HTR-8/SVneo (cell line): Measurements from ENCODE around the gene DECR2.

Experiments used
- DNase-seq: peaks from one replicate; pipeline ENCODE4 v3.0.0; 2011; ENCODE audit warnings: low spot score, mixed read lengths; ENCODE audit not compliant: insufficient read length
- FAIRE-seq: peaks from 2 replicates; lab custom pipeline; 2011; peaks lifted over from hg19 to GRCh38; lab: Jason Lieb, UNC

Gene DECR2

DNA sequence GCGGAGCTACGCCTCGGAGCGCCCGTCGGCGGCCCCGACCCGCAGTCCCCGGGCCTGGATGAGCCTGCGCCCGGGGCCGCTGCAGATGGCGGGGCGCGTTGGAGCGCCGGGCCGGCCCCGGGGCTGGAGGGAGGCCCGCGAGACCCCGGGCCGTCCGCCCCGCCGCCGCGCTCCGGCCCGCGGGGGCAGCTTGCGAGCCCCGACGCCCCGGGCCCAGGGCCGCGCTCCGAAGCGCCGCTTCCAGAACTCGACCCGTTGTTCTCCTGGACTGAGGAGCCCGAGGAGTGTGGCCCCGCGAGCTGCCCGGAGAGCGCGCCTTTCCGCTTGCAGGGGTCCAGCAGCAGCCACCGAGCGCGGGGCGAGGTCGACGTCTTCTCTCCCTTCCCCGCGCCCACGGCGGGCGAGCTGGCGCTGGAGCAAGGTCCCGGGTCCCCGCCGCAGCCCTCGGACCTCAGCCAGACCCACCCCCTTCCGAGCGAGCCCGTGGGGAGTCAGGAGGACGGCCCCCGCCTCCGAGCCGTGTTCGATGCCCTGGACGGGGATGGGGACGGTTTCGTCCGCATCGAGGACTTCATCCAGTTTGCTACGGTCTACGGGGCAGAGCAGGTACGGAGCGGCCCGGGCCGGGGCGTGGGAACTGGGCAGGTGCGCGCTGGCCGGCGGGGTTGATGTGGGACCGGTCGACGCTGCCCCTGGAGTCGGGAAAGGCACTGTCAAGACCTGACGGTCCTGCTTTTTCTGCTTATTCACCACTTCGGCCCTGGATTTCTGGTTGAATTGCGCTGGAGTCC lies 24.6 kb downstream of the DECR2 start:
- DNase-seq (no peak), FAIRE-seq (no peak)

DNA sequence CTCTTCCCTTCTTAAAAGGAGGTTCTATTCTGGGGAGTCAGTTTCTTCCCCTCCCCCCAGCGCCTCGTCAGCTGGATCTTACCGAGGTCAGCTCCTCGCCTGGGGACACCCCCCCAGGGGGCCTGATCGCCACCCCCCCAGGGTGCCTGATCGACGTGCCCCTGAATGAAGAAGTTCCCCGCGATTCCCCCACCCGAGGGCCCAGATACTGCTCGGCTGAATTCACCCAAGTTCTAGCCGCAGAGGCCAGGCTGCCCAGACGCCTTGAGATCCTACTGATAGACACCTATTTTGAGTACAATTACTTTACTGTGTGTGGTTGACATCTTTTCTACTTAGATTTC lies 25.2 kb downstream of the DECR2 start:
- DNase-seq, result no peak
- no peak for FAIRE-seq

DNA sequence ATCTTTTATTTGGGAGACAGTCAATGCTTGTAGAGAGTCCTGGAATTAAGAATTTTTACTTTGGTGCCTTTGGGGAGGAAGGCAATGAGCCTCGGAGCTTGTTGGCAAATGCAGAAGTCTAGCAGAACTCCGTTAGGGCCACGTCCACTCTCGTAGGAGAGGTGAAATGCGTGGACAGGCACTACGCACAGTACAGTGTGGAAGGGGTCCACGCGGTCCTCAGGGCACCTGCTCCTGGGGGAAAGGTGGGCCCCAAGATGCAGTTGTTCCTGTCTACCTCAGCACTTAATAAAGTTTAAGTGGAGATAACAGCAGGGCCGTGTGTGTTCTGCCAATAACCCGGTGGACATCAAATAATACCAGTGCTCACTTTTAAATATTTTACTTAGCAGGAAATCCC lies 25.6 kb downstream of the DECR2 start:
- FAIRE-seq, result no peak
- no peak for DNase-seq

DNA sequence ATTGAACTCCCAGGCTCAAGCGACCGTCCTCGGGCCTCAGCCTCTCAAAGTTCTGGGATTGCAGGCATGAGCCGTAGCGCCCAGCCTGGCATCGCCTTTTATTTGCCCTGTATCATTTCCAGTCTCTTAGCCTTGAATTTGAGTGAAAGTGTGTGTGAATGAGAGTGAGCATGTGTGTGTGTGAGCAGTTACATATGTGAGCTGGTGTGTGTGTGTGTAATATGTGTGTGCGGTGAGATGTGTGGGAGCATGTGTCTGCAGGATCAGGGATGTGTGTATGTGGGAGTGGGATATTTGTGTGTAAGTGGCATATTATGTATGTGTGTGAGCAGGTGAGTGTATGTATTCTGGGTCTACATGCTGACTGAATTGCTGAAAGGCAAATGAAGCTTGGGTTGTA lies 29.2 kb downstream of the DECR2 start:
- DNase-seq (no peak), FAIRE-seq (no peak)

DNA sequence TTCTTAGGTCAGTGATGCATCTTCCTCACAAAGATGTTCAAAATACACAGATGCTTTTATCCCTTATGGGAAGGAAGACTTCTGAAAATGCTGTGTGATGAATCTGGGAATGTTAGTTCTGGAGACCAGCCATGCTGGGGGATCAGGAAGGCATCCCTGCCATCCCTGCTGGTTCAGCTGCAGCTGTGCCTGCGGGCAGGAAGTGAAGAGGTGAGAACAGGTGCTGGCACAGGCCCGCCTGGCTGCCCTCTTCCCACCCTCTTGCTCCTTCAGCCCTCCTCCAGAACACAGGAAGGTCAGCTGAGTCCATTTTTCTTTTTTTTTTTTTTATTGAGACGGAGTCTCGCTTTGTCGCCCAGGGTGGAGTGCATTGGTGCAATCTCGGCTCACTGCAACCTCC lies 38.9 kb downstream of the DECR2 start:
- no peak for FAIRE-seq
- no peak for DNase-seq

DNA sequence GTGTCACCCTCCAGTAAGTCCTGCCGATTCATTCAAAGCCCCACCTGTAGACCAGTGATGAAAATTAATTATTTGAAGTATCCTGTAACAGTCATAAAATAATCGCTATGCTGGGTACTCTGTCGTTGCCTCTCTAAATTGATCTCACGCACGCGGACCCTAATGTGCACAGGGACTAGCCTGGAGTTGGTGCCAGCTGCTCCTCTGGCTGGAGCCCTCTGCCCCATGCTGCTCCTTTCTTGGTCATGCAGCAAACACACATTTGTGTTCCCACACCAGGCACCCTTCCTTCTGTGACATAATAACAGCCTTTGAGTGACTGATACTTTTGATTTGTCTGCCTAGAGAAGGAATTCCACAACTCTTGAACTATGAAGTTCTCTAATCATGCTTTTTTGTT lies 39.8 kb downstream of the DECR2 start:
- FAIRE-seq (no peak), DNase-seq (no peak)

DNA sequence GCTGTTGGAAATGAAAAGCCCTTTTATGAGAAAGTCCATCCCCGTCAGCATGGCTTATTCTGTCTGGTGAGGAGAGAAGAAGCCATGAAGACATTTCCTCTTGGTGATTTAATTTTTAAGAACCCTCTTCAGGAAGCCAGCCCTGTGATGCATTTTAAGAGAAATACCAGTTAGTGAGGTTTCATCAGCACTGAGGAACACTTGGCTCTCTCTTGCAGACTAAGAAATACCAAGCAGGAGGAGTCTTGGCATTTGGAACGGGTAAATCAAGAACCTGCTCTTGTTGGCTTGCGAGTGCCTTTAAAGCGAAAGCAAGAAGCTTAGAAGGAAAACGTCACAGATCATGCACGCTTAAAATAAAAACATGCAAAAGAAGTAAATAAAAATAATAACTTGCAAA lies 41.3 kb downstream of the DECR2 start:
- FAIRE-seq, result no peak
- DNase-seq, result no peak

DNA sequence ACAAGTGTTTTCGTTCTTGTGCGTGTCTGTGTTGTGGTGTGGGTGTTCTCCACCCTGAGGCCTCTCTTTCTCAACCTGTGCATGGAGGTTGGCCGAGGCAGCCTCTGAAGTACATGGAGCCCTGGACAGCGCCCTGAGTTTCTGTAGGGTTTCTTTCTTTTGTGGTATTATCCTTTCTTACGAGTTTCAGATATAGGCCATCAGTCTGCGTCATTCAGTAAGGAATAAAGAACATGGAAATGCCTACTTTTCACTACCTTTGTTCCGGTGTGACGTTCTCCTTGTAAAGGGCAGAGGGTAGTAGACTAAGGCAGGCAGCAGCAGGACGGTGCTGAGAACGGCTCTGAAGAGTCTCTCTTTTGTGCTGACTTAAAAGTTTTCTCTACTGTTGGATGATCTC lies 42.3 kb downstream of the DECR2 start:
- no peak for FAIRE-seq
- no peak for DNase-seq

DNA sequence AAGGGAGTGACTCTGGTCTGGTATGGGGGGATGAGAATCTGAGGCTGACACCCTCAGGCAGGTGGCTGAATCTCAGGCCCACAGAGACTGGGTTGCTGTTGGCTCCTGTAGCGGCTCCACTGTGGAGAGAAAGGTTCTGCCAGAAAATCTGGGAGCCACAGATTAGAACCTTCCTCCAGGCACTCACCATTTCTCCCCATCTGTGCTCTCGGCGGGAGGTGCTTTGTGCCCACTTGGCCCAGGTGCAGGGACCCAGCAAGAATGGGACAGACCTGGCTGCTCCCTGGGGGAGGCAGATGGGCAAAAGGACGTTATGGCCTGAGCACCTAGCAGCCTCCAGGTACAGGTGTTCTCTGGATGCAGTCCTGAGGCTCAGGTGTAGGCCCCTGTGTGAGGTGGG lies 43.9 kb downstream of the DECR2 start:
- FAIRE-seq, result no peak

DNA sequence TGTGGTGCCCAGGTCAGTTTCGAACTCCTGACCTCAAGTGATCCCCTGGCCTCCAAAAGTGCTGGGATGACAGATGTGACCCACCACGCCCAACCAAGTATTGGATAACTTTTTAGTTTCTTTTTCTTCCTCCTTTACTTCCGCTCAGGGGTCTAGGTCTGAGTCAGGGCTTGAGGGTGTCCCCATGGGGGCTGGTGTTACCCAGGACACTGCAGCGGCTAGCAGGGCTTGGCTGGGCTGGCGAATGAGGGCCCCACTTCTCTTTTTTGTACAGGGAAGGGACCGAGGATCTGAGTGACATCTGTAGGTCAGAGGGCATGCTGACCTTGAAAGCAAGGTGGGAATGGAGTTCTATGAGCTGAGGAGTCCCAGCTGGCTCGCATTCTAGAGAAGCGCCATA lies 48.7 kb downstream of the DECR2 start:
- FAIRE-seq, result no peak

More for the DNA sequence above, 43.9 kb downstream of the DECR2 start:
- no peak for DNase-seq

DNA sequence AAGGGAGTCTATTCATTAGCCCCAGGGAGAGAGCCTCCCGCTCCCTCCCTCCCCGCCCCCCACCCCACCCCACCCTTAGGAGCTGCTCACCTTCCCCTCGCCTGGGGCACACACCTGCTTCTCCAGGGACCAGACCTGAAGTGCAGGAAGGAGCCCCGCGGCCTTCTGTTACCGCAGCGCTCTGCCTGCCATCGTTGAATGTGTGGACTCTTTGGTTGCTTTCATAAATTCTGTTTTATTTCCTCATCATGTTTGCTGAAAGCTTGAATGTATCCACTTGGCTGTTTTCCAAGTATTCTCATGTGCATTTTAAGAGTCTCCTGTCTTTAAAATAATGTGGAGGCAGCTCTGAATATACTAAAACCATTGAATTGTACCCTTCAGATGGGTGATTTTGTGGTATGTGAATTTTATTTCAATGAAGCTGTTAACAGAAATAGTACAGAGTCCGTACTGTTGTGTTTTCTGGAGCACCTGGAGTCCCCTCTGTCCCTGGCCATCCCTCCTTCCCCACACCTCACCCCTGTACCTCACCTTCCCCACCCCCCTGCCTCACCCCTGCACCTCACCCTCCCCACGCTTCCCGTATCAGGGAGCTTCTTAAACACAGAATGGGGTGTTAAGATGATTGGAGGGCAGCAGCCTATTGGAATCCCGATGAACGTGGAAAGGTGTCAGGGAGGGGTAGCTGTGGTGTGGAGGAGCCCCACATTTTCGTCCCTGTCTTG lies 49.3 kb downstream of the DECR2 start:
- DNase-seq (no peak), FAIRE-seq (no peak)

More for the DNA sequence above, 48.7 kb downstream of the DECR2 start:
- no peak for DNase-seq

DNA sequence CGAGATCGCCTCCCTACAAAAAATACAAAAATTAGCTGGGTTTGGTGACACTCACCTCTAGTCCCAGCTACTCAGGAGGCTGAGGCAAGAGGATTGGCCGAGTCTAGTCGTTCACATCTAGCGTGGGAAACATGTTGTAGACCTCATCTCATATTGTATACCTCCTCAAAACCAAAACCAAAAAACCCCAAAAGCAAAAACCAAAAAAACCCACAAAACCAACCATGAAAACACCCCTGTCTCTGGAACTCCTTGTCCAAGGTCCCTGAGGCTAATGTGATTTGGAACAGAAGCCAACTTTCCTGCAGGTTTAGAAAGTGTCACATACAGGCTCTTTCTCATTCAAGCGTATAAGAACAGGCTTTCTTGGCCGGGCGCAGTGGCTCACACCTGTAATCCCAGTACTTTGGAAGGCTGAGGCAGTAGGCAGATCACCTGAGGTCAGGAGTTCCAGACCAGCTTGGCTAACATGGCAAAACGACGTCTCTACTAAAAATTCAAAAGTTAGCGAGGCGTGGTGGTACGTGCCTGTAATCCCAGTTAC lies 52.8 kb downstream of the DECR2 start:
- FAIRE-seq, result no peak
- no peak for DNase-seq

DNA sequence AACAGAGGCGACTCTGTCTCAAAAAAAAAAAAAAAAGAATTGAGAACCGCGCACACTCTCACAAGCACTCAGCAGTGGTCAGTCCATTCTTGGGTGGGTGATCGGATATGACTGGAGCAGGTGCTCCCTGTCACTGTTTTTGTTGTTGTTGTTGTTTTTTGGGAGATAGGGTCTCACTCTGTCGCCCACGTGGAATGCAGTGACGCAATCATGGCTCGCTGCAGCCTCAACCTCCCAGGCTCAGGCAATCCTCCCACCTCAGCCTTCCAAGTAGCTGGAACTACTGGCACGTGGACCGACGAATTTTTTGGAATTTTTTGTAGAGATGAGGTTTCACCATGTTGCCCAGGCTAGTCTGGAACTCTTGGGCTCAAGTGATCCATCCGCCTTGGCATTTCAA lies 53.8 kb downstream of the DECR2 start:
- FAIRE-seq, result no peak

DNA sequence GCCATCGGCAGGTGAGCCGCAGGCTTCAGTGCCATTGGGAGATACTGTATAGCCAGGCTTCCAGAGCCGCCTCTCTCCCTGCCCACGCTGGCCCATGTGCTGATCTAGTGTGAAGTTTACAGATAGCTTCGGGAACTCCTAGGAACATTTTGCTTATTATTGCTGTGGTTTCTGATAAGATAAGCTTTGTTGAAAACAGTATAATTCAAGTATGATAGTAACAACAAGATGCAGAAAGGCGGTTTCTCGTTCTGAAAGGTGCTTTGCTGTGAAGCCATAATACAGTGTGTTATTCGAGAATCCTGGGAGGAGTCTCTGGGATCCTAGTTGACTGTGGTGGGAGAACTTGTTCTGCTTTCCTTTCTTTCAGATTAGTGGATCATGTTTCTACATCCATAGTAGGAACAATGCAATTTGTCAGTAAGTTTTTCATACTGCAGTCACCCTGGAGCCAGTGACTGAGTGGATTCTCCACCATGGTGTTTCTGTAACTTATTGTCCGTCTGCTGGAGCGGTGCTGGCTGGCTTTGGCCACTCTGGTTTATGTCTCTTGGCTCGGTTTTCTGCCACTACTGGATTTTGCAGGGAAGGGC lies 55.3 kb downstream of the DECR2 start:
- FAIRE-seq, result no peak
- no peak for DNase-seq

More for the DNA sequence above, 53.8 kb downstream of the DECR2 start:
- no peak for DNase-seq

DNA sequence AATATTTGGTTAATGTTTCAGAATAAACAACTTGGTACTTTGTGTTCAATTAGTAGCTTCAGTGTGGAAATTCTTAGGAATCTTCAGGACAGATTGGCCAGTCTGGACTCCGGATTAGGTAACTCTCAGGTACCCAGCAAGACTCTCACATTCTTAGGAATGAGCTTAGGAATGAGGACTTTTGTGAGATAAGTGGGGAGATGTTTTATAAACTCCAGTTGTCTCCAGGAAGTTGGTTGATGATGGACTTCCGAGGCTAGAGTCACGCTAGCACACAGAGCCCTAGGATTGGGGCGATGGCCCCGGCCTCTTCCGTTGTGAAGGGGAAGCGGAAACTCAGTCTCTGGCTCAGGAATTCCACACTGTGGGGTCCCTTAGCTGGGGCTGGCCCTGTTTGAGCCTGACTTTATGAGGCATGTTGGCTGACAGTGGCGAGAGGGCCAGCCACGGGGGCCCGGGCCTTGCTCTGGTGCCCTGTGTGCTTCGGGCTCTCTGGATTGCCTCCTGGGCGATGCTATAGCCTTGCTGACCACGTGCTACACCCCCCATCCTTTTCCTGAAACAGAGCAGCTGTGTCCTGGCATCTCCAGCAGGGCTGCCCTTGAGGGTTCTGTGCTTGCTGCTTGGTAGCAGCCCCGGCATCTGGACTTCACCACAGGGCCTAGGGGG lies 56.2 kb downstream of the DECR2 start:
- FAIRE-seq (no peak), DNase-seq (peak; percentile 45)

DNA sequence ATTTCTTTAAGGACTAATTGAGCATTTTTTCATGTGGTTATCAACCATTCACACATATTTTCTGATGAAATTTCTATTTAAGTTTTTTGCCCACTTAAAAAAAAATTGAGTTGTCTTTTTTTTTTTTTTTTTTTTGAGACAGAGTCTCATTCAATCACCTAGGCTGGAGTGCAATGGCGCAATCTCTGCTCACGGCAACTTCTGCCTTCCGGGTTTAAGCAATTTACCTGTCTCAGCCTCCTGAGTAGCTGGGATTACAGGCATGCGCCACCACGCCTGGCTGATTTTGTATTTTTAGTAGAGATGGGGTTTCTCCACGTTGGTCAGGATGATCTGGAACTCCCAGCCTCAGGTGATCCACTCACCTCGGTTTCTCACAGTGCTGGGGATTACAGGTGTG lies 58.1 kb downstream of the DECR2 start:
- FAIRE-seq (no peak), DNase-seq (no peak)

DNA sequence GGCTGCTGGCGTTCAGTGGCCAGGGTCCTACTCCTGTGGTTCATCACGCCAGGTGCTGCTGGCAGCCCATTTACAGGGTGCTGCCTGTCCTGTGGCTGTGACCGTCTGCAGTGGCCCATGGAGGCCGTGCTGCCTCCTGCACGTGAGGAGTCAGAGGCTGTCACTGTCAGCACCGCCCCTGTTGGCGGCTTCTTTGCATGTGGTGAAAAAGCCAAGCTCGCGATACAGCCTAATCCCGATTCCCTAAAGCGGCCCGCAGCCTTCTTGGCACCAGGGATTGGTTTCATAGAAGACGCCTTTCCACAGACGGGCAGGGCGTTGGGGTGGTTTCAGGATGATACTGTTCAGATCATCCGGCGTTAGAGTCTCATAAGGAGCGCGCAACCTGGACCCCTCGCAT lies 59.1 kb downstream of the DECR2 start:
- DNase-seq, result no peak

More for the DNA sequence above, 59.1 kb downstream of the DECR2 start:
- no peak for FAIRE-seq
